Measurements from ENCODE around the gene YIPF2.

Gene YIPF2

GRCh38 chr19:10872546-10873107 is 55.8 kb downstream of the YIPF2 start:
- no peak for DNase-seq
